WI38 (cell line): ENCODE results near the gene RHBDF2.
A peak's percentile ranks its signal among the peaks of the same experiment; 100 is the strongest.
"Not testable (repeated sequence)": the region's sequence is repeated elsewhere in the genome, so short reads cannot be mapped to it uniquely, and the experiment has no call there.

Source experiments
- H3K4me3 ChIP-seq: 2 replicates; pipeline ENCODE4 v1.5.1; 2011; ENCODE audit warnings: low read depth, mild to moderate bottlenecking, control low read depth, low read length
- TF ChIP-seq, protein P1 (sequence below): IDR thresholded peaks from 2 replicates; pipeline ENCODE4 v1.5.1; 2012; ENCODE audit warnings: low read depth, mild to moderate bottlenecking, control low read depth, low read length

The RHBDF2 gene

DNA sequence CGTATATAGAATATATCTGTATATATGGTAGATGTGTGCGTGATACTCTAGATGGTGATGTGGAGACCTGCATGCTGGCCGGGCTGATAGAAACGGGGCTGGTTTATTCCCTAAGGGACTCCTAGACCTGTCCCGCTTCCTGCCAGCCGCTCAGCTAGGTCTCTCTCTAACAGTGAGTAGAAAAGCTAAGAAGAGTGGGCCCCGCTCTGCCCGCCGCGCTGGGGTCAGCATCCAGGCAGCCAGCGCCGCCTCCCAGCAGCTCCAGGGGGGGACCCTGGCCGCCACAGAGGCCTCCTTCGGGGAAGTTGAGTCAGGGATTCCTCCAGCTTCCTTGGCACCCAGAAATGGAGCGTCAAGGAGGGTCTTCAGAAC, 26.9 kb upstream of the RHBDF2 start:
- TF ChIP-seq, protein P1, sequence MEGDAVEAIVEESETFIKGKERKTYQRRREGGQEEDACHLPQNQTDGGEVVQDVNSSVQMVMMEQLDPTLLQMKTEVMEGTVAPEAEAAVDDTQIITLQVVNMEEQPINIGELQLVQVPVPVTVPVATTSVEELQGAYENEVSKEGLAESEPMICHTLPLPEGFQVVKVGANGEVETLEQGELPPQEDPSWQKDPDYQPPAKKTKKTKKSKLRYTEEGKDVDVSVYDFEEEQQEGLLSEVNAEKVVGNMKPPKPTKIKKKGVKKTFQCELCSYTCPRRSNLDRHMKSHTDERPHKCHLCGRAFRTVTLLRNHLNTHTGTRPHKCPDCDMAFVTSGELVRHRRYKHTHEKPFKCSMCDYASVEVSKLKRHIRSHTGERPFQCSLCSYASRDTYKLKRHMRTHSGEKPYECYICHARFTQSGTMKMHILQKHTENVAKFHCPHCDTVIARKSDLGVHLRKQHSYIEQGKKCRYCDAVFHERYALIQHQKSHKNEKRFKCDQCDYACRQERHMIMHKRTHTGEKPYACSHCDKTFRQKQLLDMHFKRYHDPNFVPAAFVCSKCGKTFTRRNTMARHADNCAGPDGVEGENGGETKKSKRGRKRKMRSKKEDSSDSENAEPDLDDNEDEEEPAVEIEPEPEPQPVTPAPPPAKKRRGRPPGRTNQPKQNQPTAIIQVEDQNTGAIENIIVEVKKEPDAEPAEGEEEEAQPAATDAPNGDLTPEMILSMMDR: no peak
- H3K4me3 ChIP-seq: no peak overlapping the region

DNA sequence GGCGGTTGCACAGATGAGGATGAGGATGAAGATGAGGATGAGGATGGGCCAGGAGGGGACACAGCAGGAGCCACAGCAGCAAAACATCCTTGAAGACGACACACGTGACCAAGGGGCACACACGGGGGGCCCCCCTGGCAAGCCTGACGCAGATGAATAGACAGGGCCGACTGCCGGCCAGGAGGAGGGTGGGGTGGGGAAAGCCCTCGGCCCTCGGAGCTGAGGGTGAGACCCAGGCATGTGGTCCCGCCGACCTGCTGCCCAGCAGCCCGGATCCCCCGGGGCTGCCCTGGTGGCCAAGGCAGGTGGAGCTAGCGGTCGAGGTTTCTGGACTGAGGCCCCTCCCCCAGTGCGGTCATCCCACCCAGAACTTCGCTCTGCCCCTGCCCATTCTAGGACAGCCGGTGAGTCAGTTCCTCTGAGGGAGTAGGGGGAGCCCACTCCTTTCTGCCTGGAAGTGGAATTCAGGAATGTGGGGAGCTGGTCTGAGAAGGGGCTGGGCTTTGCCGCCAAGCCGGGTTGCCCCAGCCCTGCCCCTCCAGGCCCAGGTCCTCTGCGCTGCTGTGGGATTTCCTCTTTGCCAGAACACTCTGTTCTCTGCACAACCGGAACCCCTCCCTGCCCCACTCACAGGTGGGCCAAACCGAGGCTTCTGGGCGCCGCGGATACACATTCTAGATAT, 26.3 kb upstream of the RHBDF2 start:
- H3K4me3 ChIP-seq: no peak overlapping the region
- TF ChIP-seq, protein P1: no peak; the same call in 1 of the 2 replicates

- not testable (repeated sequence) for H3K4me3 ChIP-seq
Measured at GRCh38 chr17:76527016-76527415, 25.8 kb upstream of the RHBDF2 start.

GRCh38 chr17:76525513-76525833, 24.2 kb upstream of the RHBDF2 start:
- not testable (repeated sequence) for H3K4me3 ChIP-seq

- no peak overlapping the region for H3K4me3 ChIP-seq
- TF ChIP-seq, protein P1: no peak
Measured at GRCh38 chr17:76524598-76525512, 23.6 kb upstream of the RHBDF2 start.

GRCh38 chr17:76523084-76524037, 22.1 kb upstream of the RHBDF2 start:
- no peak overlapping the region for H3K4me3 ChIP-seq
- TF ChIP-seq, protein P1: peak; percentile 97

DNA sequence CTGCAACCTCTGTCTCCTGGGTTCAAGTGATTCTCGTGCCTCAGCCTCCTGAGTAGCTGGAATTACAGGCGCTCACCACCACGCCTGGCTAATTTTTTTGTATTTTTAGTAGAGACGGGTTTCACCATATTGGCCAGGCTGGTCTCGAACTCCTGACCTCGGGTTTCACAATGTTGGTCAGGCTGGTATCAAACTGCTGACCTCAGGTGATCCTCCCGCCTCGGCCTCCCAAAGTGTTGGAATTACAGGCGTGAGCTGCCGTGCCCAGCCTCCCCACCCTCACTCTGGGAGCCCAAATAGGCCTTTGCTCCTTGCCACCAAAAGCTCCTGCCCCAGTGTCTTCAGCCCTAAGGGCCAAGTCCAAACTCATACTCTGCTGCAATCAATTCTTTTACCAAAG, 20.5 kb upstream of the RHBDF2 start:
- not testable (repeated sequence) for H3K4me3 ChIP-seq

DNA sequence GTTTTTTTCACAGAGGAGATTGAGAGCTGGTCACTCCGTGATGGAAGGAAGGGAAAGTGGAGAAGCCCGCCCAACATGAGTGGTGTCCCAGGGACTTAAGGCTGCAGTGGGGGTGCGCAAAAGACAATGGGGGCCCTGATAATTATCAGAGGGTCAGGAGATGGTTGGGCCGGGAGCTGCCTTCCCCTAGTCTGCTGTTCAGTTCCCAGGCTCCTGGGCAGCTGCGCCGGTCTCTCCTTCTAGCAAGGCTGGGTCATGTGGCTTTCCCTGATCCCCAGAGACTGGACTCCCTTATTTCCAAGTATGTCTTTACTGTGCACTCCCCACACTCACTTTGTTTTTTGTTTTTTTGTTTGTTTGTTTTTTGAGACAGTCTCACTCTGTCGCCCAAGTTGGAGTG, 20.0 kb upstream of the RHBDF2 start:
- TF ChIP-seq, protein P1: no peak

More for the DNA sequence above, 20.0 kb upstream of the RHBDF2 start:
- no peak overlapping the region for H3K4me3 ChIP-seq
